ENCODE data around the gene RNASE9. TPM values are rescaled to one million over a fixed set of nuclear protein-coding genes. Genes with fewer than 3 reads are reported as not detected.

Gene RNASE9
- polyA plus RNA-seq, 3 donors, result not detected

DNA sequence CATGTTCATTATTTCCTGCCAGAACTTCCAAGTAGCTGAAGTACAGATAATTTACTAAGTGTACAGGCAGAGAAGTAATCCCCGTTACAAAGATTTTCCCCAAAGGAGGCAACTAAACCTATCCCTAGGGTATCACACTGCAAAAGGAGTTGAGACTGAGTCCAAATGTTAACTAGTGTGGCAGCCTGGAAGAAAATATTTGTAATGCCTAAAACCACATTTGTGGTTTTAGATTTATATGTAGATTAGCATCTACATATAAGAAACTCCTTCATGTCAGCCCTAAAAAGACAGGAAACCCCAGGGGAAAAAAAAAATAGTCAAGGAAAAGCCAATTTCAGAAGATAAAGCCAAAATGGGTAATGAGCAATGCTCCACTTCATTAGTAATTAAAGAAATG lies 31.7 kb upstream of the RNASE9 start:
- no peak overlapping the region for H3K4me3 ChIP-seq (replicated peaks in 1 of 3; ENCODE audit: low read depth in 2 of 3, low read length in 3 of 3)
- H3K4me2 ChIP-seq (replicated peaks; ENCODE audit: extremely low read depth, low read length, poor library complexity, severe bottlenecking), result no peak overlapping the region
- no peaks in the 10 kb centered on the region for H3K9me3 ChIP-seq (replicated peaks in 1 of 2; ENCODE audit: control insufficient read depth in 1 of 2, insufficient read depth in 1 of 2, low read length in 2 of 2)
- WGBS (ENCODE audit: insufficient coverage), result no CpG with 5 or more reads among the region's 1 CpG
- H2AFZ ChIP-seq (ENCODE audit: insufficient read depth, low read depth, low read length, poor library complexity, severe bottlenecking), result no peak overlapping the region
- Mint-ChIP-seq H3K4me3 (no peak overlapping the region), H3K27me3 (ENCODE audit: low read depth in 3 of 3) (peaks cover 0 to 5% (median 0%) of the 10 kb centered on the region in 3 donors), H3K9me3 (peaks cover 0 to 3% (median 0%) of the 10 kb centered on the region in 7 donors), H3K4me1 (peaks cover 6% of the 10 kb centered on the region), H3K27ac (no peak overlapping the region), H3K36me3 (no peaks in the 10 kb centered on the region)
- no peaks in the 10 kb centered on the region for H3K79me2 ChIP-seq (ENCODE audit: insufficient read depth, low read length)
- no peaks in the 10 kb centered on the region for H3K36me3 ChIP-seq (replicated peaks in 1 of 2; ENCODE audit: control insufficient read depth in 1 of 2, insufficient read depth in 2 of 2, low read length in 2 of 2)
- DNase-seq, result no peak
- H3K27ac ChIP-seq (ENCODE audit: low read depth in 1 of 2, low read length in 2 of 2), result no peak overlapping the region
- intact Hi-C loops (cut with micrococcal nuclease), result no loop called here
- H3K27me3 ChIP-seq (ENCODE audit: control insufficient read depth in 2 of 2, insufficient read depth in 2 of 2, low read length in 2 of 2), result no peaks in the 10 kb centered on the region
- H3K4me1 ChIP-seq (ENCODE audit: control insufficient read depth in 1 of 2, insufficient read depth in 2 of 2, low read length in 2 of 2), result no peaks in the 10 kb centered on the region
- H4K20me1 ChIP-seq (ENCODE audit: insufficient read depth, low read length), result no peaks in the 10 kb centered on the region
- H3K9ac ChIP-seq (ENCODE audit: insufficient read depth, low read length, poor library complexity, severe bottlenecking), result no peak overlapping the region
- TF ChIP-seq, protein P1, sequence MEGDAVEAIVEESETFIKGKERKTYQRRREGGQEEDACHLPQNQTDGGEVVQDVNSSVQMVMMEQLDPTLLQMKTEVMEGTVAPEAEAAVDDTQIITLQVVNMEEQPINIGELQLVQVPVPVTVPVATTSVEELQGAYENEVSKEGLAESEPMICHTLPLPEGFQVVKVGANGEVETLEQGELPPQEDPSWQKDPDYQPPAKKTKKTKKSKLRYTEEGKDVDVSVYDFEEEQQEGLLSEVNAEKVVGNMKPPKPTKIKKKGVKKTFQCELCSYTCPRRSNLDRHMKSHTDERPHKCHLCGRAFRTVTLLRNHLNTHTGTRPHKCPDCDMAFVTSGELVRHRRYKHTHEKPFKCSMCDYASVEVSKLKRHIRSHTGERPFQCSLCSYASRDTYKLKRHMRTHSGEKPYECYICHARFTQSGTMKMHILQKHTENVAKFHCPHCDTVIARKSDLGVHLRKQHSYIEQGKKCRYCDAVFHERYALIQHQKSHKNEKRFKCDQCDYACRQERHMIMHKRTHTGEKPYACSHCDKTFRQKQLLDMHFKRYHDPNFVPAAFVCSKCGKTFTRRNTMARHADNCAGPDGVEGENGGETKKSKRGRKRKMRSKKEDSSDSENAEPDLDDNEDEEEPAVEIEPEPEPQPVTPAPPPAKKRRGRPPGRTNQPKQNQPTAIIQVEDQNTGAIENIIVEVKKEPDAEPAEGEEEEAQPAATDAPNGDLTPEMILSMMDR (IDR thresholded peaks at IDR 0.05), result no peak

GRCh38 chr14:20591235-20591634 lies 30.4 kb upstream of the RNASE9 start, which contains the start of gene RNASE12:
Gene RNASE12 (minus strand): TSS chr14:20591376. CDS start chr14:20590723, 653 bp downstream.
- intact Hi-C loops (cut with micrococcal nuclease), result no loop called here
- H3K4me1 ChIP-seq (ENCODE audit: control insufficient read depth in 1 of 2, insufficient read depth in 2 of 2, low read length in 2 of 2), result no peaks in the 10 kb centered on the region
- H3K36me3 ChIP-seq (replicated peaks in 1 of 2; ENCODE audit: control insufficient read depth in 1 of 2, insufficient read depth in 2 of 2, low read length in 2 of 2), result no peaks in the 10 kb centered on the region
- Mint-ChIP-seq H3K9me3 (peaks cover 0 to 3% (median 0%) of the 10 kb centered on the region in 7 donors), H3K27ac (no peak within 1 kb of the TSS), H3K4me3 (peak within 1 kb of the TSS in 1 of 2 donors; percentile 61), H3K4me1 (peaks cover 6% of the 10 kb centered on the region), H3K36me3 (no peaks in the 10 kb centered on the region), H3K27me3 (ENCODE audit: low read depth in 3 of 3) (peaks cover 0 to 3% (median 2%) of the 10 kb centered on the region in 3 donors)
- TF ChIP-seq, protein P1 (IDR thresholded peaks at IDR 0.05), result no peak
- no peak within 1 kb of the TSS for H3K4me3 ChIP-seq (replicated peaks in 1 of 3; ENCODE audit: low read depth in 2 of 3, low read length in 3 of 3)
- H3K9ac ChIP-seq (ENCODE audit: insufficient read depth, low read length, poor library complexity, severe bottlenecking), result no peak within 1 kb of the TSS
- no peak within 1 kb of the TSS for H3K4me2 ChIP-seq (replicated peaks; ENCODE audit: extremely low read depth, low read length, poor library complexity, severe bottlenecking)
- no peaks in the 10 kb centered on the region for H4K20me1 ChIP-seq (ENCODE audit: insufficient read depth, low read length)
- H3K27me3 ChIP-seq (ENCODE audit: control insufficient read depth in 2 of 2, insufficient read depth in 2 of 2, low read length in 2 of 2), result no peaks in the 10 kb centered on the region
- H3K9me3 ChIP-seq (replicated peaks in 1 of 2; ENCODE audit: control insufficient read depth in 1 of 2, insufficient read depth in 1 of 2, low read length in 2 of 2), result no peaks in the 10 kb centered on the region
- no peak for DNase-seq
- no peak within 1 kb of the TSS for H3K27ac ChIP-seq (ENCODE audit: low read depth in 1 of 2, low read length in 2 of 2)
- no peaks in the 10 kb centered on the region for H3K79me2 ChIP-seq (ENCODE audit: insufficient read depth, low read length)
- 79% methylated on average over 3 of the region's 4 CpGs for whole genome bisulfite sequencing (ENCODE audit: insufficient coverage)
- no peak within 1 kb of the TSS for H2AFZ ChIP-seq (ENCODE audit: insufficient read depth, low read depth, low read length, poor library complexity, severe bottlenecking)
